Smooth muscle cell of the brain vasculature (primary cell): ENCODE measurements around the gene TH.

Experiments used
- DNase-seq: peaks from one replicate; pipeline ENCODE4 v3.0.0-alpha.2; 2012; ENCODE audit warnings: low read depth, low spot score

The TH gene

DNA sequence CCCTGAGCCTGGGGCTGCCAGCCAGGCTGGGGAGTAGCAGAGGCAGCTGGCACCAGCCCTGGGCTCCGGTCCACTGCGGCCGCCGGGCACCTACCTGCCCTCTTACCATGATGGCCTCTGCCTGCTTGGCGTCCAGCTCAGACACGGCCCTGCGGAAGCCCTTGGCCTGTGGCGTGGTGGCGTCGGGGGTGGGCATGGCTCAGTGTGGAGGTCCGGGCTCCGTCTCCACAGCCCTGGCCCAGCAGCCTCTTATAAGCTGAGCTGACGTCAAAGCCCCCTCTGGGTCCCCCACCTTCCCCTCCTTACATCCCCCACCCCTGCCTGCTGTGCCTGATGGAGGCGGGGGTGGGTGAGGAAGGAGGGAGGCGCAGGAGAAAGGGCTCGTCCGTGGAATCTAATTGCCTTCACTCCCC, at the start of gene TH:
TH (minus strand) TSS at position 225 of the 413 bp plus-strand sequence; CDS start at position 196, 29 bp downstream.
- no peak for DNase-seq

DNA sequence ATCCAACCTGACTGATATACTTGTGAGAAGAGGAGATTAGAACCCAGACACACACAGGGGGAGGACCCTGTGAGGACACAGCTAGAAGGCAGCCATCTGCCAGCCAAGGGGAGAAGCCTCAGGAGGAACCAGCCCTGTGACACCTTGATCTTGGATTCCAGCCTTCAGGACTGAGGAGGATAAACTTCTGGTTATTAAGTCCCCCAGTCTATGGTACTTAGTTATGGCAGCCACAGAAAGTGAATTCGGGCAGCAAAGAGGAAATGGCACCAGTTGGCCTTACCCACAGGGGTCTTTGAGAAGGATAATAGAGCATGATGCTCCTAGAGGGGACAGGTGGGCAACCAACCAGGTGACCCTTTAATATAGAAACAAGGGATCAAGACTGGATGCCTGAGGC, 49.4 kb upstream of the TH start:
- DNase-seq = no peak

DNA sequence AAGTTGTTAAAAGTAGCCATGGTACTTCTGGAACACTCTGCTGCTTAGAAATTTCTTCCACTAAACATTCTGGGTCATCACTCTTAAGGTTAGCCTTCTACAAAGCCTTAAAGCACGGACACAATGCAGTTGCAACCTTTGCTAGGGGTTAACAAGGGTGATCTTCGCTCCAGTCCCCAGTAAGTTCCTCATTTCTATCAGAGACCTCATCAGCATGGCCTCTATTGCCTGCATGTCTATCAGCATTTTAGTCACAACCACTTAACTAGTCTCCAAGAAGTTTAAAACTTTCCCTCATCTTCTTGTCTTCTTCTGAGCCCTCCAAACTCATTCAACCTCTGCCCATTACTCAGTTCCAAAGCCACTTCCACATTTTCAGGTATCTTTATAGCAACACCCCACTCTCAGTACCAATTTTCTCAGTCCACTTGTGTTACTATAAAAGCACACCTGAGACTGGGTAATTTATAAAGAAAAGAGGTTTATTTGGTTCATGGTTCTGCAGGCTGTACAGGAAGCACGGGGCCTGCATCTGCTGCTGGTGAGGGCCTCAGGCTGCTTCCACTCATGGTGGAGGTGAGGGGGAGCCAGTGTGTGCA, 48.7 kb upstream of the TH start:
- DNase-seq = no peak

DNA sequence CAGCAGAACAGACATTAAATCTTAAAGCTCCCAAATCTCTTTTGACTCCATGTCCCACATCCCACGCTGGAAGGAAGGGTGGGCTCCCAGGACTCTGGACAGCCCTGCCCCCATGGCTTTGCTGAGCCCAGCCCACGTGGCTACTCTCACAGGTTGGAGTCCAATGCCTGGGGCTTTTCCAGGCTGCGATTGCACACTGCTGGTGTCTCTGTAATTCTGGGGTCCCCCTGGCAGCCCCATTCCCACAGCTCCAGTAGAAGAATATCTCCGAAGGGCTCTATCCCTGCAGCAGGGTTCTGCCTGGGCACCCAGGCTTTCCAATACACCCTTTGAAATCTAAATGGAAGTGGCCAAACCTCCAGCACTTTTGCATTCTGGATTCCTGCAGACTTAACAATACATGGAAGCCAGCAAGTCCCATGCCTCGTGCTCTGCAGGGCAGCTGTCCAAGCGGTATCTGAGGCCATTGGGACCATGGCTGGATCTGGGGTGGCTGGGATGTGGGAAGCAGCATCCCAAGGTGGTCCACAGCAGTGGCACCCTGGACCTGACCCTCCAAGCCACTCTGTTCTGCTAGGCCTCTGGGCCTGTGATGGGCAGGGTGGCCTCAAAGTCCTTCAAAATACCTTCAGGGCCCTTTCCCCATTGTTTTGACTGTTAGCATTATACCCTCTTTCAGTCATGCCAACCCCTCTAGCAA, 47.9 kb upstream of the TH start:
- DNase-seq = no peak

DNA sequence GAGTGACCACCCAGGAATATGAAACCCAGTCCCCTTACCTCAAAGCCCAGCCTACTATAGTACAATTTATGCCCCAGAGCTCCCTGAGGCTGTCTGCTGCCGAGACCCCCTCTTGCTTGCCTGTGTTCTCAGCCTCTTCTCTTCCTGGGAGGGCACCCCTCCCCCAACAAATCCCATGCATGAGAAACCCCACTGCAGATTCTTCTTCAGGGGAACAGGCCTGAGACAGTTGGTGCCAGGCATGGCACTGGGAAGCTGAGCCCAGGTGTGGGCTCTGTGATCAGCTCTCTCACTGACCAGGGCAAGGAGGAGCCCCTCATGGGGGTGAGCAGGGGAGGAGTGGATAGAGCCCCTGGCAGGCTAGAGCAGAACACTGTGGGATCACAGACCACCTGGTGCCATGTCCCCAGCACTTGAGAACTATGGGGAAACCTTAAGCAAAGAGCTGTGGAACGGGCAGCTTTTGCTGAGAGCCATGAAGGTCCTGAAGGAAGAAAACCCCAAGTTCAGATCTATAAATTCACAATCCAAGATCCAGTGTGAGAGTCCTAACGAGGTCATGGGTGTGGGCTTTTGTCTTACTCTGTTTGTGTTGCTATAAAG, 46.5 kb upstream of the TH start:
- no peak for DNase-seq

DNA sequence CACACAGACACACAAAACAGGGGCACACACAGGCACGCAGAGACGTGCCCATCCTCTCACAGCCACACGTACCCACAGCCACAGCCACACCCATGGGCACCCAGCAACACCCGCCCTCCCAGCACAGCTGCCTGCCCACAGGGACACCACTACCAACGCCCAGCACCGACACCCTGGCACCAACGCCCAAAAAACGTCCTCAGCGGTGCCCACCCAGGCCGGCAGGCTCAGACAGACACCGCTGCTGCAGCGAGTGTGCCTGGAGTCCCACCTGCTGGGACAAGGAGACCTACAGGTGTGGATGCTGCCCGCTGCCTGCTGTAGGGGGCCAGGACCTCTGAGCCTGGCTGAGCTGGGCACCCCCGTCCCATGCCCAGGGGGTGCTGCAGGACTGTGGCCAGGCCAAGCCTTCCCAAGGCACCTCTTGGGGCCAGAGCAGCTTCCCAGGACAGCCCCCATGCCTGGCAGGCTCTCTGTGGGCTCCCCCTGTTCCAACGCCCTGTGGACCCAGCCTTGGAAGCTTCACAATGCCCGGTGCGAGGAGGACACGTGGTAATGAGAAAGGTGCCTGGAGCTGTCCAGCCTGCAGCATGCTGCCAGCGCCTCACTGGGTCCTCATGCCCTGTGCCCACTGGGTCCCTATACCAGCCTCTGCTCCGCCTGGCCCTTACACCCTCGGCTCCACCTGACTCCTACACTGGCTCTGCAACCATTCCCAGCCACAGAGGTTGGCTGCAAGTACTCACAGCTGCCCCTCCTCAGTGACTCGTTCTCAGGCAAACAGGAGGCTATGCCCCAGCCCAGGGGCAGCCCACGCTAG, 45.8 kb upstream of the TH start:
- DNase-seq = no peak

DNA sequence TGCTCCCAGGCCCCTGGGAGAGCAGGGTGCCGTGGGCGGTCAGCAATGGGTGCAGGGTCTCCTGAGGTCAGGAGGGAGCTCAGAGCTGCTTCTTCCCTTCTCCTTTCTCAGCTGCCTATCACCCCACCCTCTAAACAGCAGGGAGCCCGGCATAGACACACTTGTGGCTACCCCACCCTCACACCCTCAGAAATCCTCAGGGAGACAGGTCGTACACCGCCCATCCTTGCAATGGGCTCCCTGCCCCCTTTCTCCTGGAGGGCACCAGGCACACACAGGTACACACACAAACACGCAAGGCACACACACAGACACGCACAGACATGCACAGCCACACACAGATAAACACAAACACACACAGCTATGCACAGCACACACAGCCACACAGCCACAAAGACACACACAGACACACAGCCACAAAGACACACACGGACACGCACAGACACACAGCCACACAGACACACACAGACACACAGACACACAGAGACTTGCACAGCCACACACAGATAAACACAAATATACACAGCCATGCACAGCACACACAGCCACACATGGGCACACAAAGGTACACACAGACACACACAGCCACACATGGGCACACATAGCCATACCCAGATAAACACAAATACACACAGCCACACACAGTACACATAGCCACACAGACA, 44.9 kb upstream of the TH start:
- DNase-seq = no peak

DNA sequence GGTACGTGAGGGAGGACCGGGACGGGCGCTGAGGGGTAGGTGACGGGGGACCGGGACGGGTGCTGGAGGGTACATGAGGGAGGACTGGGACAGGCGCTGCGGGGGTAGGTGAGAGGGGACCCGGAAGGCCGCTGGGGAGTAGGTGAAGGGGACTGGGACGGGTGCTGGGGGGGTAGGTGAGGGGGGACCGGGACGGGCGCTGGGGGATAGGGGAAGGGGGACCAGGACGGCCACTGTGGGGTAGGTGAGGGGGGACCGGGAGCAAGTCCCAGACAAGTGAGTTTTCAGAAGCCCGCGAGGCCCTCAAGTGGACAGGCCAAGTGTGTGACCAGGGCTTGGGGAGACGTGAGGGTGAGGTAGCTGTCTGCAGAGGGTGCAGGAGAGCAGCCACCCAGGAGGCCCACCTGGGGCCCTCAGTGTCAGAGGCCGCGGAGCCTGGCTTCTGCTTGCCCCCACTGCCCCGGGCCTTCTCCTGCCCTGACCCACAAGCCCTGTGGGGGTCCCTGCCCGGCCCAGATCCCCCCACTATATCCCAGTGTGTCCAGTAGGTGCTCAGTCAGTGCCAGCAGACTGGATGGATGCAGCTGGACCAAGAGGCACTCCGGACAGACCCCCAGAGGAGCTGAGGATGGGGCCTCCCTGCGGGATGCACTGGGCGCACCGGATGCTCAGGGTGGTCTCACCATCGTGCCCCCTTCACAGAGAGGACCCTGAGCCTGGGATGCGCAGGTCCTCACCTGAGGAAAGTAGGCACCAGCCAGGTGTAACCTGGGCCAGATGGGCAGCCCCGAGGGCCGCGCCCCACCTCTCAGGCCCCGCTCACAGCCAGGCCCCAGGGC, 44.2 kb upstream of the TH start:
- no peak for DNase-seq

DNA sequence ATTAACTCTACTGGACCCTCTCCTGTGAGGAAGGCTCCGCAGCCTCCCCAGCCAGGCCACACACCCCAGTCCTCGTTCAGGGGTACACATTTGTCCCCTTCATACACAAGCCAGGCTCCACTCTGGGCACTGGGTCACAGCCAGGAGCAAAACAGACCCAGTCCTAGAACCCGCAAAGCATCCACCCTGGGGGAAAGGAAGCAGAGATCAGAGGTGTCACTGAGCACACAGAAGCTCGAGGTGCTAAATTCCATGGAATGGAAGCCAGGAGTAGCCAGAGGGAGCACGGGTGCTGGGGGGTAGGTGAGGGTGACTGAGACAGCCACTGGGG, 43.6 kb upstream of the TH start:
- no peak for DNase-seq

DNA sequence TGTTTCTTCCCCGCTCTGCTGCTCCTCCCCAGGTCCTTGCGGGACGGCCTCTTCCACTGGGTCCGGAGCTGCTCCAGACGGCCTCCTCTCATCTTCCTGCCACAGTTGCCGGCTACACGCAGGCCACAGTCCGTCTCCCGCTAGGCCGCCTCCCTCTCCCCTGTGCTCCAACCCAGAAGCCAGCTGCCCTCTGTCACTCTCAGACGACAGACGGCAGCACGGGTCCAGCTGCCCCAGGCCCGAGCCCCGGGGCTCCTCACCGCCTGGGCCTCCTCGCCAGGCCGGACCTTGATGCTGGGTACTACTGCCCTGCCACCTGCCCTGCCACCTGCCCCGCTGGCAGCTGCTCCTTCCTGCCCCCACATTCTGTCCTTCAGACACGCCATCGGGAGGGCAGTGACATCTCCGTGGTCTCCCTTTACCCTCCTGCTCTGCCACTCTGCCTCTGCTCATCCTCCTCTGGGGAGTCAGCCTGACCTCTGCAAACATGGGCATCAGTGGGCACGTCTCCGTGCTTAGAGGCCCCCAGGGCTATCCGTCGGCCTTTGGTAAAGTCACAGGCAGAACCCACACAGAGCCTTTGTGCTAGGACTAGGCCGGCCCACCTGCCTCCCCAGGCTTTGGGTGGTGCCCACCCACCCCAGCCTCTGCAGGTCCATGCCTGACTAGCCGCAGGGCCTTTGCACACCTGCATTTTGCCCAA, 43.1 kb upstream of the TH start:
- no peak for DNase-seq

DNA sequence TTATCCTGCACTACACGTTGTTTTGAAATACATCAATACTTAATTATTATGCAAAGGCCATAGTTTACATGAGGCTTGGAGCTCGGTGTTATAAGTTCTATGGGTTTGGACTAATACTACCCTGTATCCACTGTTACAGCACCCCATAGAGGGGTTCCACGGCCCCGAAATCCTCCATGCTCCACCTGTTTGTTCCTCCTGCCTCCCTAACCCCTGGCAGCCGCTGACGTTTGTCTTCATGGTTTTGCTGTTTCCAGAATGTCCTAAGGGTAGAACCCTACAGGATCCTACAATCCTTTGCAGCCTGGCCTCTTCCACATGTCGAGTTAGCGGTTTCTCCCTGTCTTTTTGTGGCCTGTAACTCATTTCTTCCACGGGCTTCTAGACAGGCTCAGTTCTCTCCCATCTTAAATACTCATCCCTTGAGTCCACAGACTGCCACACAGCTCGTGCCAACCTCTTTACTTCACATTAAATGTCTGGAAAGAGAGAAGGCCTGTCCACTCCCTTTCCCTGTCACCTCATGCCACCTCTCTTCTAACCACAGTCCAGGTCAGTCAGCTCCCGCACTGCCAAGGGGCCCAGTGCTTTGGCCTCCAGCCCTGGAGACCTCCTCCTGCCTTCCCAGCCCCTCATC, 42.4 kb upstream of the TH start:
- no peak for DNase-seq

DNA sequence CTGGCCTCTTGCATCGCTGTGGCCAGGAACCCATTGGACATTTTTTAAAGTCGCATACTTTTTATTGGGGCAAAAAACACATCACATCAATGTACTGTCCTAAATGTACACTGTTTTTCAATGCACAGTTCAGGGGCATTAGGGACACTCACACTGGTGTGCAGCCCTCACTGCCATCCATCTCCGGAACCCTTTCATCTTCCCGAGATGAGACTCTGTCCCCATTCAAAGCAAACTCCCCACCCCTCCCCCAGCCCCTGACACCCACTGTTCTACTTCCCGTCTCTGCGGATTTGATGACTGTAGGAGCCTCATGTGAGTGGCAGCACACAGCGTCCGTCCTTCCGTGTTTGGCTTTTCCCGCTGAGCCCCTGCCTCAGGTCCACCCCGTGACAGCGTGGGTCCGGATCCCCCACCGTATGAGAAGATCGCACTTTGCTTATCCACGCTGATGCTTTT, 41.8 kb upstream of the TH start:
- no peak for DNase-seq

DNA sequence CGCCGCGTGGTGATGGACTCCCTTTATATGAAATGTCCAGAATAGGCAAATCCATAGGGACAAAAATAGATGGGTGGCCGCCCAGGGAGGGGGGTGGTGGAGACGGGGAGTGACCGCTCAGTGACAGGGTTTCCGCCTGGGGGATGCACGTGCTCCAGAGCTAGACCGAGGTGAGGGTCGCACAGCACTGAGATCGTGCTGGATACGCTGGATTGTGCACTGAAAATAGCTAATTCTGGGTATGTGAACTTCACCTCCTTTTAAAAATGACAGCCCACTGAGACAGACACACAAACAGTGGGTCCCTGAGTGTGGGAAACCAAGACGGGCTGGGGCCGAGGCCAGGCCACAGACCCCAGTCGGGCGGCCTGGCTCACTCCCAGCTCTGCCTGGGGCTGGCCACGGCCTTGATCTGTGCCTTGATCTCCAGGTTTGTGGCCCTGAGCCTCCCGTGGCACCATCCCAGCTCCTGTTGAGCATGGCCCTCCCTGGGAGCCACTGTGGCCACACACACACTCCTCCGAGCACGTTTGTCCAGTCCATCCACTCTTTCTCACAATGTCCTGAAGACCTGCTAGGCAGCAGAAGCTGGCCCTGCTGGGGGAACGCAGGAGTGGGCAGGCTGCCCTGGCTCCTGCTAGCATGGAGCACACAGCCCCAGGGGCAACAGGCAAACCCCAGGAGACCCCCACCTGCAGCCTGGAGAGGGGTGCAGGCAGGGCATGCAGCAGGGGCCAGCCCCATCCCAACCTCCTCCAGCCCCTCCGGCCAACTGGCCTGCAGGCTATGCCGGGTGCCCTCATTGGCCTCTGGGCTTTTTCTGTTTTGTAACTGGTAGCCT, 41.0 kb upstream of the TH start:
- DNase-seq = no peak

DNA sequence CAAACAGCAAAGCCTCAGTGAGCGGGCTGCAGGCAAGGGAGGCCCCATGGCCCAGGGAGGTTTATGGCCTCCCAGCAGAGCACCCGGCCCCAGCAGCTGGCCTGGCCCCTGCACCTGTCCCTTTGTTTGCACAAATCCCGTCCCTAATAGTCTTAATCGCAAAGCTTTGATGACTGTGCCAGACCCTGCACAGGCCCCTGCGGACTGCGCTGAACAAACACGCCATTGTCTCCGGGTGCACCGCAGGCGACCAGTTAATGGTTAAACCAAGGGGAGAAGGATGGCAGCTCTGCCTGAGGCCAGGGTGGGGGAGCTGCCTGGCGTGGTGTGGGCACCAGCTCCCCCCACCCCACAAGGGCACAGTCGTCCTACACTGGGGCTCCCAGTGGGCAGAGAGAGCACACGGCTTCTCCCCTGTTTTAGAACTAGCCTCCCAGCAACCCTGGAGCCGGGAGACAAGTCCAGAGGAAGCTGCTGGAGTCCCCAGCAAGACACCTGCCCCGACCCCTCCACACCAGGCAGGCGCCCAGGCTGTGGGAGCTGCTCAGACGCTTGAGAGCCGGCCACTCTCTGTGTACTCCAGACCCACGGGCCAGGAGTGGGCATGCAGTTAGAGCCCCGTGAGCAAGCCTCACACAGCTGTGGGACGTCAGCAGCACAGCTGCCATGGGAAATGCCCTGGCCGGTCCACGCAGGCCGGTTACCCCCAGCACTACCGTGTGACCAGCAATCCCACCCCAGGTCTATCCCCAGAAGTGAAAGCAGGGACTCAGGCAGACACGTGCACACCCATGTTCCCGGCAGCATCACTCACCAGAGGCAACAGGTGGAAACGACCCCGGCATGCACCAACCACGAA, 39.7 kb upstream of the TH start:
- no peak for DNase-seq

DNA sequence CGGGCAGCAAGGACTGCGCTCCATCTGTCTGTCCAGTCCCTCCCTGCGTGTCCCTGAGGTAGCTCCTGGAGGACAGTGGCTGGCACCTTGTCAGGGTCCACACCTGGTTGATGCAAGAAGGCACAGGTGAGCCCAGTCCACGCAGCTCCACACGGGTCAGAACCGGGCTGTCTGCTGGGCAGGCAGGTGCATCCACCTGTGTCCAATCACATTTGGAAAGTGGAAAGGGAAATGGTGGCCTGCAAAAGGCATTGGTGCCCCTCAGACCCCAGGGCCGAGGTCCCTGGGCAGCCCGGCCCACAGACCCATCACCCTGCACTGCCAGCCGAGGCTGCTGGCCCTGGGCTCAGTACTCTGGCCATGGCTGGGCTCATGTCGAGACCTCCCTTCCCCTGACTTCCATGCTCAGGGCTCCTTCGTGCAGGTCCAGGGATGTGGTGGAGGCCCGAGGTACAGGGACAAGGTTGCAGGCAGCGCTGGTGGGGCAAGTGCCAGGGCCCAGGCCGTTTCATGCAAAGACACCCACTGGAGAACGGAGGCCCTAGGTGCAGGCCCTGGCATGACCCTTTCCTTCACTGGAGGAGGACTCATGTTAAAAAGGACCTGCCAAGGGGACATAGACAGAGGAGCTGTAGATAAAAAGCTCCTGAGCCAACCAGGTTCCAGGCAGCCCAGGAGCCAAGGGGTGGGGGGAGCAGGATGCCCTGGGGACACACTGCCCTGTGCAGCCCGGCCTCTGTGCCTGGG, 38.9 kb upstream of the TH start:
- DNase-seq = no peak

DNA sequence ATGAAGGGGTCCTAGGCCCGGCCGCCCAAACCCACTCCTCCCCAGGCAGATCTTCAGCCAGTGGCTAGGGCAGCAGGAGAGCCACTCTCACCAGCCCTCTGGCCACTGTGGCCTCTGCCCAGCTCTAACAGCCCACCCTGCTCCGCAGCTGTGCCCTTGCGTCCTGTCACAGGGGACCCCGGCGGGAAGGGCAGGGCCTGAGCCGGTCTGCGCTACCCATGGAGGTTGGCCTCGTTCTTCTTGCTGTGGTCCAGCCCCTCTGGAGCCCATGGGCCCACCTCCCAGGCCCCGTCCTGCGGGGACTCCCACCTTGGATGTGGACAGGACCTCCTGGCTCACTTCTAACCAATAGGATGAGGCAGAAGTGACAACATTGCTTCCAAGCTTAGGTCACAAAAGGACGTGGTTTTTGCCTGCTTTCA, 38.3 kb upstream of the TH start:
- DNase-seq = no peak

DNA sequence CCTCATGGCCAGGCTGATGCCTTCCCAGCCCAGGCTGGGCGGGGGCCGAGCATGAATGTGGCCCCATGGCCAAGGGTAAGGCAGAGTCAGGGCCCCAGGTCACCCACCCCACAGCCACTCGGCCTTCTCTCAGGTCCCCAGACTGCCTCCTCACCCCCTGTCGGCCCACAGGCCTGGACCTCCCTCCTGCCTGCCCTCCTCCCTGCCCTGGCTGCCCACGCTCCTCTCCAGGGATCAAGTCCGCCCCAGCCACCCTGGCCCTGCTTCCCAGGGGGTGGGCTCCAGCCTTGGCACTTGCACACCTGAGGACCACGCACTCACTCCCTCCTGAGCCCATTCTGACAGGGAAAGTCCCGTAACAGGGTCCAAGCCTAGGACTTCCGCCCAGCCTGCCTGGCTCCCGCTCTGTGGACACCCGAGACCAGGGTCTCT, 37.8 kb upstream of the TH start:
- no peak for DNase-seq
